GM21529 (cell line): ENCODE results near the gene NRROS.

Experiments
- ATAC-seq: cut with Tn5 transposase; IDR thresholded peaks from one replicate; pipeline ENCODE4 v1.9.1; 2021; ENCODE audit not compliant: unreplicated experiment

The NRROS gene

DNA sequence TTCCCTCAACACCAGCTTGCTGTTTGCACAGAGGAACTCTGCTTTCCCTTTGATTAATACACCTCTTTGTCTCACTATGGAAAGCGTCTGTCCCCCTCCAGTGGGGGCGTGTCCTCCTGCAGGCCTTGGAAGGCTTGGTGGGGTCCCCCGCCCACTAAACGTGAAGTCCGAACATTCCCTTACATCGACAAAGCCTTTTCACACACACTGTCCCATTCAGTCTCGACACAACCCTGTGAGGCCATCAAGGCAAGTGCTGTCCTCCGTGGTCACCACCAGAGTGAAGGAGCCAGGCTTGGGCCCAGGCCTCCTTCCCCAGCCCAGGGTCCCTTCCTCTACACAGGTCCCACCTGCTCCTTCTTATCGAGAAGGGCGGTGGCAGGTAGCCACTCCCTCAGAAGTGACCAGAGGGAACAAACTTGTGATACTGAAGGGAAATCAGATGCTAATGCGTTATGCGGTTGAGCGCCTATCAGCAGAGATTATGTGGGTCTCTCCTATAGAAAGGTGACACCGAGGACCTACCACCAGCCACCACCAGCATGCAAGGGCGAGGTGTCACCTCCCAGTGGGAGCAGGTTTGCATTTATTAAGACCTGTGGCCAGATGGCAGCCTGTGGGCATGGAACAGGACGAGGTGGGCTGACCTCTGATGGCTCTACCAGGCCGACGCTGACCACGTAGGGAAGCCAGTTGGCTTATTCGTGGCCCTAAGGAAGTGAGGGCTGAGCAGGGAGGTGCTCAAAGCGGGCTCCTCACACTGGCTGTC is 6.6 kb downstream of the NRROS start:
- ATAC-seq: no peak

DNA sequence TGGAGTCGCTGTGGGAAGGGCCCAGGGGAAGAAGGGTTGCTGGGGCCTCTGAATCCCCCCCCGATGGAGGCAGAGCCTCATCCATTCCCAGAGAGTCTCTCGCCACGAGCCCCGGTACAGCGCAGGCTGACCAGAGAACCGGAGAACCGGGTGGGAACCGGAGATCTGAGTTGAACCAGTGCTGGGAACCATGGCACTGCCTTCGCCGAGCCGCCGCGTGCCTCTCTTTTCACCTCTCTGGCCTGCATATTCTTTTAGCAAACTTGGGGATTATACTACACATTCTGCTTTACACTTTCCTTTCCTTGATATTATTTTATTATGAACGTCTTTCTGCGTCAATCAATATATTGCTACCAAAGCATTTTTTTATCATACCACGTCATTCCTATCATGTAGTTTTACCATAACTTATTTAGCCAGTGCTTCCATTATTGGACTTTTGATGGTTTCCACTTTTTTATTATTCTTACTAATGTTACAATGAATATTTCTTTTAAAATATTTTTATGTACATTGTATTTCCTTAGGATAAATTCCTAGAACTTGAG is 7.2 kb downstream of the NRROS start:
- ATAC-seq: no peak

DNA sequence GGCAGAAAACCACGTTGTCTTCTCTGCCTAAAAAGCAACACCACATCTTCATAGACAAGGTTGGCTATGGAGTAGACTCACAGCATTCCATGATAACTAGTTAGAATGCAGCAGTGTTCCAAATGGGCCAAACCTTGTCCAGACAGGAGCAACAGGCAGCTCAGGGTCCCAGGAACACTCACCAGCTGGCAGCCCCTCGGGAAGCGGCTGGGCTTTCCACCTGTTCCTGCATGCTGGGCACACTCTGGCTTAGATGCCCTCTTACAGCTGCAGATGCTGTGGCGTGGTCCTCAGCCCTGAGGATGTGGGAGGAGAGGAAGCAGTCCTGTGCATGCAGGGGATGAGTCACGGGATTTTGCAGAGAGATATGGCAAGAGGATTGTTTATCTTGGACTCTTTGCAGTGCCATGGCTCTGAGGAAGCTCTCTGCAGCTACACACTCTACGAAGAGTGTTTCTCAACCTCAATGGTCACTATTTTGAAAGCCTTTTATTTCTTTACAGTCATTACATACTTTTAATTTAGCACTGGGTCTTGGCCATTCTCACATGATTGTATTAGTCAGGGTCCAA is 11.3 kb downstream of the NRROS start:
- no peak for ATAC-seq

DNA sequence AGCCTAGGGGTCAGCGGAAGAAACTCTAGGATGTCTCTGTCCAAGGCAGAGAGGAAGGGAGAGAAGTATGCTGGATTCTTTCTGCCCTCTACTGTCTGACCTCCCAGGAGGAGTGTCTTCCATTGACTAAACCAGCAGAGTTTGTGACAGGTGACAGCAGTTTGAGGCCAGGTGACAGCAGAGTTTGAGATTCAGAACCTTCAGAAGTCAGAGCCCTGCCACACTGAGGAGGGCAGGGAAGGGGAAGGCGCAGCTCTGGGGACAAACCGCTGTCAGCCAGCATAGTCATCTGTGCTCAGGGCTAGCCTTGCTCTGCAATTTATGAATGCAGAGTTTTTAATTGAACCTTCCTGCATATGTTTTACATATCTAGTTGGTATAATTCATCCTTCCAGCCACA is 12.3 kb downstream of the NRROS start:
- no peak for ATAC-seq

DNA sequence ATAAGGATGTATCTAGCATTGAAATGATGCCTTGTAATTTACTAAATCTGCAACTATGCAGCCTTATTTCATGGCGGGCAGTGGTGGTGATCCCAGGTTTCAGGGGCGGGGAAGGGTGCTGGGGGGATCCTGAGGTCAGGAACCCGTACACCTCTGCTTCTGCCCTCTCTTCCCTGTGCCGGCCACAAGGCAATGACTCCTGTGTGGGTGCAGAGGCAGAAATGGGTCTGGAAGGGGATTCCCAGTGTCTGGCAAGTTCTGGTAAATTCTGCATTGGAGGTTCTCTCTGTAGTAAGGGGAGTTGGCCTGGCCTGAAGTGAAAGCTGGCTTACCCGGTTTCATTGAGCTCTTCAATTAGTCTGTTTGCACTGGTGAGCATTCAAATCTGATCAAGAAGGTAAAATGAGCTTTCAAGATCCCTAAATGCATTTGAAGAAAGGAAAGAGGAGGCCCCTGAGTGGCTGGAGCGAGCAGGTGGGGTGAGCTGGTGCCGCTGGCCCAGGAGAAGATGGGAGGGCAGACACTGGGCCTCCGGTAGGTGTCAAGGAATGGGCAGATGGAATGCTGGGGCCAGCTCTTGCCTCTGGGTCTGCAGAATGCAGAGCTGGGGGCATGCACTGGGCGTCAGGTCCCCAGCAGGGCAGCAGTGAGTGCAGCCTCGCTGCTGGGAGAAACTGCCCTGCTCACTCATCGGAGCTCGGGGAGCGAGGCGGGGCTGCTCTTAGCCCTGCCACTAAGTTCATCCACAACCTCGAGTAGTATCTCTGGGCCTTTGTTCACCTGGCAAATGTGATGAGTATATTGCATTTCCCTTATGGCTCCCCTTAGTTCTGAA is 13.7 kb downstream of the NRROS start:
- no peak for ATAC-seq

DNA sequence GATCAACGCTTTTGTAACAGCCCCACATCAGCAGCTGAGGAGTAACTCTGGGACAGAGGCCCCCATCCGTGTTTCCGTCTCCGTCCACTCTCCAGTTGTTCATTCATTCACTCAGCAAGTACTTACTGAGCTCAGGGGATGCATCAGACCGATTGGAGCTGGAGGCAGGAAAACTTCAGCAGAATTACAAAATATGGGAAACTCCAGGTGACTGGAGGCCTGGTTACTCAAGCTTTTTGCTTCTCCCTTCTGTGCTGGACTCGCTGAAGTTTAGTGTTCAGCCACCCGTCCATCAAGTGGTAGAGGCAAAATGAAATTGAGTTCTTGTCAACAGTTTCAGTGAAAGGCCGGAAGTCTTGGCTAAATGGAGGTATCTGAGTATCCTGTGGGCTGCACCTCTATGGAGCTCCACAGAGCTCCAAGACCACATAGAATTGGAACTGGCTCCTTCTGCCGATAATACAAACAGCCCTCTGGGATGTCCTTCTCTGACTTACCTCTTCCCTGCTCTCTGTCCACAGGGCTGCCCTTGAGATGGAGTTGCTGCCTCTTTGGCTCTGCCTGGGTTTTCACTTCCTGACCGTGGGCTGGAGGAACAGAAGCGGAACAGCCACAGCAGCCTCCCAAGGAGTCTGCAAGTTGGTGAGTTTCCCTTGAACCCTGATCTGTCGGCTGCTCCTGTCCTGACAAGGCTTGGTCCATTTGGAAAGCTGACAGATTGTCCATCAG is 14.7 kb downstream of the NRROS start:
- ATAC-seq: no peak

DNA sequence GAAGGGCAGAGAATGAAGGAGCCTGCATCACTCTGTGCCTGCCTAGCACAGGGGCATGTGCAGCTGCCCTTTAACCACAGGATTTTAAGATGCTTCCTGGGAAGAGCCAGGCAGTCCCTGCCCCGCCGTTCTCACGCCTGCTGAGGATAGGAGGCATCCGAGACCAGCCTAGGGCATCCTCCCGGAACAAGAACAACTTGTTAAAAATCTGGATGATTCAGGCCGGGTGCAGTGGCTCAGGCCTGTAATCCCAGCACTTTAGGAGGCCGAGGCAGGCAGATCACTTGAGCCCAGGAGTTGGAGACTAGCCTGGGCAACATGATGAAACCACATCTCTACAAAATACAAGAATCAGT is 15.2 kb downstream of the NRROS start:
- no peak for ATAC-seq

DNA sequence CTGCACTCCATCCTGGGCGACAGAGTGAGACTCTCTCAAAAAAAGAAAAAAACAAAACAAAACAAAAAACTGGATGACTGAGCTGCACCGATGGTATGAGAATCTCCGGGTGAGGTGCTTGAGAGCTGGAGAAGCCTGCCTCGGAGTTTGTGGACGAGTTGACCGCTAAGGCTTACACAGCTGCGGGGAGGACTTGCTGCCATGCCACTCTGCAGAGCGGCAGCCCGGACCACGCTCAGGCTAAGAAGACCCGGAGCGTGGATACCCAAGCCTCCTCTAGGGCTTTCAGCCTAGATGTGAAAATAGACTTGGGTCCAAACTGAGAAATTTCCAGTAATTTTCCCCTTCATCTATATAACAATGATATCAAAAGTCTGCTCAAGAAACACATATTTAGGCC is 16.0 kb downstream of the NRROS start:
- no peak for ATAC-seq

DNA sequence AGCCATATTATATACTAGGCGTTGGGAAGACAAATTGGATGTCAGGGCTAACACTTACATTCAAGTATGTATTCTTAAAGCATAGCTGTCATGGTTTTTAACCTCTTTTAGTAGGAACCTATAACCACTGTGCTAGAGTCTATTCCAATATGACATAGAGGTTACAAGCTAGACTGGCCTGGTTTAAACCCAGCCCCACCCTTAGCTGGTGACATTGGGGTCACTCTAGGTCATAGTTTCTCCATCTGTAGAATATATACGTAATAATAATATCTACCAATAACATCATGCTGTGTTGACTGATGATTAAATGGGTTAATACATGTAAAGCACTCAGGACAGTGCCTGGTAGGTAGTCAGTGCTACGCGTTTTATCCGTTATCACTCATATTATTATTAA is 16.7 kb downstream of the NRROS start:
- no peak for ATAC-seq

DNA sequence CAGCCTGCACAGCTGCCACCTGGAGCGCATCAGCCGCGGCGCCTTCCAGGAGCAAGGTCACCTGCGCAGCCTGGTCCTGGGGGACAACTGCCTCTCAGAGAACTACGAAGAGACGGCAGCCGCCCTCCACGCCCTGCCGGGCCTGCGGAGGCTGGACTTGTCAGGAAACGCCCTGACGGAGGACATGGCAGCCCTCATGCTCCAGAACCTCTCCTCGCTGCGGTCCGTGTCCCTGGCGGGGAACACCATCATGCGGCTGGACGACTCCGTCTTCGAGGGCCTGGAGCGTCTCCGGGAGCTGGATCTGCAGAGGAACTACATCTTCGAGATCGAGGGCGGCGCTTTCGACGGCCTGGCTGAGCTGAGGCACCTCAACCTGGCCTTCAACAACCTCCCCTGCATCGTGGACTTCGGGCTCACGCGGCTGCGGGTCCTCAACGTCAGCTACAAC is 20.4 kb downstream of the NRROS start:
- ATAC-seq: no peak

DNA sequence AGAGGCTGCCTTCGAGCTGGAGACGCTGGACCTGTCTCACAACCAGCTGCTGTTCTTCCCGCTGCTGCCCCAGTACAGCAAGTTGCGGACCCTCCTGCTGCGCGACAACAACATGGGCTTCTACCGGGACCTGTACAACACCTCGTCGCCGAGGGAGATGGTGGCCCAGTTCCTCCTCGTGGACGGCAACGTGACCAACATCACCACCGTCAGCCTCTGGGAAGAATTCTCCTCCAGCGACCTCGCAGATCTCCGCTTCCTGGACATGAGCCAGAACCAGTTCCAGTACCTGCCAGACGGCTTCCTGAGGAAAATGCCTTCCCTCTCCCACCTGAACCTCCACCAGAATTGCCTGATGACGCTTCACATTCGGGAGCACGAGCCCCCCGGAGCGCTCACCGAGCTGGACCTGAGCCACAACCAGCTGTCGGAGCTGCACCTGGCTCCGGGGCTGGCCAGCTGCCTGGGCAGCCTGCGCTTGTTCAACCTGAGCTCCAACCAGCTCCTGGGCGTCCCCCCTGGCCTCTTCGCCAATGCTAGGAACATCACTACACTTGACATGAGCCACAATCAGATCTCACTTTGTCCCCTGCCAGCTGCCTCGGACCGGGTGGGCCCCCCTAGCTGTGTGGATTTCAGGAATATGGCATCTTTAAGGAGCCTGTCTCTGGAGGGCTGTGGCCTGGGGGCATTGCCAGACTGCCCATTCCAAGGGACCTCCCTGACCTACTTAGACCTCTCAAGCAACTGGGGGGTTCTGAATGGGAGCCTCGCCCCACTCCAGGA is 21.1 kb downstream of the NRROS start:
- no peak for ATAC-seq

DNA sequence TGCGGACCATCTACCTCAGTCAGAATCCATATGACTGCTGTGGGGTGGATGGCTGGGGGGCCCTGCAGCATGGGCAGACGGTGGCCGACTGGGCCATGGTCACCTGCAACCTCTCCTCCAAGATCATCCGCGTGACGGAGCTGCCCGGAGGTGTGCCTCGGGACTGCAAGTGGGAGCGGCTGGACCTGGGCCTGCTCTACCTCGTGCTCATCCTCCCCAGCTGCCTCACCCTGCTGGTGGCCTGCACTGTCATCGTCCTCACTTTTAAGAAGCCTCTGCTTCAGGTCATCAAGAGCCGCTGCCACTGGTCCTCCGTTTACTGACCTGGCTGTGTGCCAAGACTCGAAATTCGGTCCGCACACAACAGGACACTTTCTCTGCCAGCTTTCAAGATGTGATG is 21.9 kb downstream of the NRROS start:
- no peak for ATAC-seq

DNA sequence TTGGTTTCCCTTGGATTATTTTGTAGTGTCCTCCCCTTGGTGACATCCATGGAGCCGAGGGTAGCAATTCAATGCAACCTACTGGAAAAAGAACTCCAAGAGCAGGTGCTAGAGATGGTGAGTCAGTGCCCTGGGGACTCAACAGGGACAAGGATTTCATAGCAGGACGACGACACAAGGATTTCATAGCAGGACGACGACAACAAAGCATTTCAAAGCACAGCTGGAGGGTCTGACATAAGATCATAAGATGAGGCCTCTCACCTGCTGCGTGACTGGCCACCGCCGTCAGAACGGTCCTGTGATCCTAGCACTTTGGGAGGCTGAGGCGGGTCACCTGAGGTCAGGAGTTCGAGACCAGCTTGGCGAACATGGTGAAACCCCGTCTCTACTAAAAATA is 22.5 kb downstream of the NRROS start:
- no peak for ATAC-seq

DNA sequence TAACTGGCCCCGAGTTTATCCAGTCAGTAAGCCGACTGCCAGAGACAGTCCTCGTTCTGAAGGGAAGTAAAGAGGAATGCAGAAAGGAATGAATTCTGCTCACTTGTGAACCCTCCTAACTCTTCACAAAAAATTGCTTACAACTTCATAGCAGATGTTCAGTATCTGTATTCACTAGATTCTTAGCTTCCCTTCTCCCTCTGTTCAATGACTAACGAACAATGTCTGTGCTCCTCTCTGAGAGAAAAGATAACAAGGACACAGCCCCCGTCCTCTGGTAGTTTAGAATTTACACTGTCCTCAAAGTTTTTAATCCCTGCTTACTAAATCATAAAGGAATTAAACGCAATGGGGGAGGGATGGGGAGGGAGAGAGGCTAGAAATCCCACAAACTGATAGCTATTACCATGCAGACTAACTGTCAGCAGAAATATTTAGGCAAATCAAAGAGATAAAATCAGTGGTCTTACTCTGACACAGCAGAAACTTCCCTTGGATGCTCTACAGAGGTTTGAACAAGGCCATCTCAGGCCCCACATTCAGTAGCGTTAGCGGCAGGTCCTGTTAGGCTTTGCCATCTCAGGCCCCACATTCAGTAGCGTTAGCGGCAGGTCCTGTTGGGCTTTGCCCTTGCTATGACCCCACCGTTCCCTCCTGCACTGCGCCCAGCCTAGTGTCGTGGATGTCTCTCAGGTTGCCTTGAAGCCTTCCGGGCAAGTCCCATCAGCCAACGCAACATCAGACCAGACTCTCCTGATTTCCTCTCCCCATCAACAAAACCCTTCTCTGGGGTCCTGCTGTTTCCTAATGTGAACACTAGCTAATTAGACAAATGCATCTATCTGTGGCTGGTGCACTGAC is 23.4 kb downstream of the NRROS start:
- ATAC-seq: no peak

DNA sequence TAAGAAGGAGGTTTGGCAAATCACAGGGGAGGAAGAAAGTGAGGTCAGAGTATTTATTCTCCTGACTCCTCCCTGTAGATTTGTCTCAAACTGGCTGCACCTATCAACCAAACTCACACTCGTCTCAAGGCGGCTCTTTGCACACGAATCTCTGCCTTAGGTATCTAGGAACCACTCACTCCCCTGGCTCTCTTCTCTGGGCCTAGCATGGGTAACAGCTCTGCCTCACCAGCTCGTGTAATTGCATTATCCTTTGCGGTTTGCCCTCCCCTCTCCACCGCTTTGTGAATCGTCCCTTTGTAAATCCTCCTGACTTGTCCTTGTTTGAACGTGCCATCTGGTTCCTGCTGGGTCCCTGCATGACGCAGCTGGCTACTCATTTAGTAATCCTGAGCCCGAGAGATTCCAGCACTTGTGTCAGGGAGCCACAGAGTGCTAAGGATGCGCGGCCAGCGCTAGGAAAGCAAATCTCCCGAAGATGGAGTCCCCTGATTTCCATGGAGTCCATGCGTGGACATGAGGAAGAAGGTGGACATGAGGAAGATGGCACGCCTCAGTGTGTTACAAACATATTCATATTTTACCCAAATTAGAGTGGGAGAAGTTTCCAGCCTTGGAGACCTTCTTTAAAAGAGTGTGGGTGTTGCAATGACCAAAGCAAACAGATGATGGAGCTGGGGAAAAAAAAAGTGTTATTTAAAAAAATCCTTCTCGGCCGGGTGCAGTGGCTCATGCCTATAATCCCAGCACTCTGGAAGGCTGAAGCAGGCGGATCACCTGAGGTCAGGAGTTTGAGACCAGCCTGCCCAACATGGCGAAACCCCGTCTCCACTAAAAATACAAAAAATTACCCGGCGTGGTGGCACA is 26.7 kb downstream of the NRROS start:
- no peak for ATAC-seq

DNA sequence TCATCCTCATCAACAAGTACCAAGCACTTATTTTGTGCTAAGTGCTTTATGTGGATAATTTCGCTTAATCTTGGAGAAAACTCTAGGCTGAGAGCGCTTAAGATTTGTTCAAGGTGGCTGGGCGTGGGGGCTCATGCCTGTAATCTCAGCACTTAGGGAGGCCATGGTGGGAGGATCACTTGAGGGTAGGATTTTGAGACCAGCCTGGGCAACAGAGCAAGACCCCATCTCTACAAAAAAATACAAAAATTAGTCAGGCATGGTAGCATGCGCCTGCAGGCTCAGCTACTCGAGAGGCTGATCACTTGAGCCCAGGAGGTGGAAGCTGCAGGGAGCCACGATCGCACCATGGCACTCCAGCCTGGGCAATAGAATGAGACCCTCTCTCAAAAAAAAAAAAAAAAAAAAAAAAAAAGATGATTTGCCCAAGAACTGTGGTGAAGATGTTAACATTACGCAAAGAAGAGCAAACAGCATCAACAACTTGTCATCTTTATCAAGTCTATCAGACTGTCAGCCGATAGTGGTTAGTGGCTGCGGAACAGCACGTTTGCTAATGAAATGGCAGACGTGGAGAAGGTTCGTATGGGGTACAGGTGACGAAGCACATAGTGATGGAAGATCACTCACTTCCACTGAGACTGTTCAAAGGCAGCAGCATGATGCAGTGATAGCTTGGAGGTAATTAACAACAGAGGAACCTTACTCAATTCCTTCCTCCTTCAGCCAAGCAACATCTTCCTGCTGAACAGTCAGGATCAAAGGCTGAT is 27.7 kb downstream of the NRROS start:
- ATAC-seq: no peak

DNA sequence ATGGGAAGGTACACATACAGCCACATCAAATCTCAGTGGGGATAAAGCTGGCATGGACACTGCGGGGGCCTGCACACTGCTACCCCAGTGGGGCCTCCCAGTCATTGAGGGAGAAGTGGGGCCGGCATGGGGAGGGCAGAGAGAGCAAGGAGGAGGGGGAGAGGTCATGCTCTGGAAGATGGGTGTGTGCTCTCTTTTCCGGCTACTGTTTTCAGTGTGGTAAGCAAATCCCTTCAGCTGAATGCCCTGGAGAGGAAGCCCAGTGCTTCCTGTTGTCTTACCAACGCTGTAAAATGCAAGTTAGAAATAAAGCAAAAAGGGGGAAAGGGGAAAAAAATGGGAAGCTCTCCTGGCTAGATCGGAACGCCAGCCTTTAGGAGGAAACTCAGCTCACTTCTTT is 30.8 kb downstream of the NRROS start:
- no peak for ATAC-seq

DNA sequence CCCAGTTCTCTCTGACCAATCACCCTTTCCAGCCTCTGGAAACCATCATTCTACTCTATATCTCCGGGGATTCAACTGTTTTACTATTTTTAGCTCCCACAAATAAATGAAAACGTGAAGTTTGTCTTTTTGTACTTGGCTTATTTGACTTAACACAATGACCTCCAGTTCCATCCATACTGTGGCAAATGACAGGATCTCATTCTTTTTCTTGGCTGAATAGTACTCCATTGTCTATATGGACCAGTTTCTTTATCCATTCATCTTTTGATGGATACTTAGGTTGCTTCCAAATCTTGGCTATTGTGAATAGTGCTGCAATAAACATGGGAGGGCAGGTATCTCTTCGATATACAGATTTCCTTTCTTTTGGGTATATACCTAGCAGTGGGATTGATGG is 34.1 kb downstream of the NRROS start:
- ATAC-seq: no peak
